HepG2 (cell line): ENCODE results near the gene PDCL3. TPM values are rescaled to one million over a fixed set of nuclear protein-coding genes. Genes with fewer than 3 reads are reported as not detected.

Experiments
- ATAC-seq: fragments of 200-7000 bp; cut with Tn5 transposase; 3 replicates; pipeline ENCODE4 v1.9.1; 2020; ENCODE audit warnings: mild to moderate bottlenecking, moderate library complexity
- BruUV-seq: library from RNA; stranded (reverse); fragments of 400-500 nt; replicated peaks from 2 replicates; lab custom pipeline; 2021; lab: Mats Ljungman, UMichigan
- CTCF ChIA-PET: fragments of 300-600 bp; formaldehyde crosslinking; extraction: SDS; loops from one replicate; lab custom pipeline; 2021; ENCODE audit warnings: low total read pairs, inconsistent platforms, low intra/inter-chr PET ratio; lab: Yijun Ruan, JAX
- POLR2A ChIA-PET: fragments of 350-600 bp; sonication (Branson Sonifier 250); formaldehyde crosslinking; loops from one replicate; lab custom pipeline; 2020; ENCODE audit warnings: antibody characterized with exemption, inconsistent platforms; lab: Yijun Ruan, JAX
- DNase-seq: peaks from one replicate; pipeline ENCODE4 v3.0.0-alpha.2; 2015; ENCODE audit warnings: low spot score
- FAIRE-seq: peaks from 3 replicates; lab custom pipeline; 2011; peaks lifted over from hg19 to GRCh38; lab: Jason Lieb, UNC
- H2AFZ ChIP-seq: one replicate; pipeline ENCODE4 v1.6.1; 2011; ENCODE audit warnings: low read length, inconsistent platforms
- H3K27ac ChIP-seq: fragments of 300-600 bp; 3 replicates; pipeline ENCODE4 v1.8.0; 2011; ENCODE audit warnings: mixed run types, mild to moderate bottlenecking, mixed read lengths, low read length, inconsistent platforms; ENCODE audit not compliant: insufficient read depth; ENCODE audit errors: extremely low read length
- H3K27me3 ChIP-seq, 2 experiments: fragments of 200-600 bp in 1 of 2; 2 replicates in 1 of 2; 3 replicates in 1 of 2; pipeline versions ENCODE4 v1.6.0 to v1.8.0; 2011; ENCODE audit warnings: low read length in 2 of 2, mild to moderate bottlenecking in 2 of 2, moderate library complexity in 2 of 2, inconsistent platforms in 1 of 2; ENCODE audit not compliant: insufficient read depth in 2 of 2, control insufficient read depth in 1 of 2
- H3K36me3 ChIP-seq, 2 experiments: fragments of 200-600 bp in 1 of 2; replicated peaks in 1 of 2; 2 replicates in 1 of 2; 3 replicates in 1 of 2; pipeline versions ENCODE4 v1.5.1 to v1.8.0; 2011; ENCODE audit warnings: low read length in 2 of 2, inconsistent platforms in 1 of 2; ENCODE audit not compliant: insufficient read depth in 2 of 2, control insufficient read depth in 1 of 2
- H3K4me1 ChIP-seq: 2 replicates; pipeline ENCODE4 v1.5.1; 2012; ENCODE audit warnings: low read length, inconsistent platforms; ENCODE audit not compliant: insufficient read depth
- H3K4me2 ChIP-seq: 2 replicates; pipeline ENCODE4 v1.6.0; 2011; ENCODE audit warnings: low read depth, low read length, inconsistent platforms
- H3K4me3 ChIP-seq, 3 experiments: fragments of 200-600 bp in 1 of 3; sonication (generic), shearing (Covaris generic) in 1 of 3; replicated peaks in 1 of 3; 2 replicates each; pipeline ENCODE4 v1.5.1; 2011 to 2016; ENCODE audit warnings: low read length in 3 of 3, inconsistent platforms in 2 of 3, low read depth in 2 of 3, mild to moderate bottlenecking in 2 of 3, control low read depth in 1 of 3, mixed read lengths in 1 of 3; ENCODE audit not compliant: insufficient read depth in 1 of 3
- H3K79me2 ChIP-seq: one replicate; pipeline ENCODE4 v1.6.1; 2011; ENCODE audit warnings: low read length, inconsistent platforms; ENCODE audit not compliant: insufficient read depth
- H3K9ac ChIP-seq: 2 replicates; pipeline ENCODE4 v1.6.0; 2011; ENCODE audit warnings: mild to moderate bottlenecking, low read depth, low read length, inconsistent platforms; ENCODE audit not compliant: insufficient read depth
- H3K9me3 ChIP-seq: 2 replicates; pipeline ENCODE4 v1.5.1; 2012; ENCODE audit warnings: mild to moderate bottlenecking, low read length
- H4K20me1 ChIP-seq: 2 replicates; pipeline ENCODE4 v1.6.0; 2011; ENCODE audit warnings: inconsistent platforms, mild to moderate bottlenecking, low read length, moderate library complexity; ENCODE audit not compliant: insufficient read depth
- ATF7 ChIP-seq, 2 experiments: fragments of 450-650 bp in 1 of 2; sonication (generic) in 1 of 2; formaldehyde crosslinking in 1 of 2; IDR thresholded peaks; 2 replicates each; pipeline versions ENCODE4 v1.4.0 to v1.6.1; 2016 to 2020; ENCODE audit warnings: antibody characterized with exemption in 1 of 2, mild to moderate bottlenecking in 1 of 2, missing genetic modification reagents in 1 of 2
- CREB1 ChIP-seq, 2 experiments: fragments of 450-650 bp in 1 of 2; IDR thresholded peaks; 2 replicates each; pipeline ENCODE4 v1.6.1; 2016 to 2017; ENCODE audit warnings: control low read depth in 1 of 2, mild to moderate bottlenecking in 1 of 2, missing compliant biosample characterization in 1 of 2, missing genetic modification characterization in 1 of 2
- FOSL2 ChIP-seq: sonication (generic); formaldehyde crosslinking; IDR thresholded peaks from 2 replicates; pipeline ENCODE4 v1.4.0; 2020; ENCODE audit warnings: missing genetic modification reagents
- IRX3 ChIP-seq: sonication (generic); formaldehyde crosslinking; IDR thresholded peaks from 2 replicates; pipeline ENCODE4 v1.8.1; 2023; ENCODE audit warnings: mild to moderate bottlenecking, low read depth, missing genetic modification reagents, borderline replicate concordance
- MAFF ChIP-seq: IDR thresholded peaks from 2 replicates; pipeline ENCODE4 v1.6.1; 2011; ENCODE audit warnings: low read depth, low read length, improper control_type of control experiment
- MAFK ChIP-seq, 2 experiments: IDR thresholded peaks in 1 of 2; conservative IDR thresholded peaks in 1 of 2; 2 replicates each; pipeline ENCODE4 v1.6.1; 2011; ENCODE audit warnings: improper control_type of control experiment in 2 of 2, low read length in 2 of 2
- NFYC ChIP-seq: IDR thresholded peaks from 2 replicates; pipeline ENCODE4 v1.6.1; 2016; ENCODE audit warnings: missing genetic modification reagents, missing compliant biosample characterization
- ZFP90 ChIP-seq: sonication (generic); formaldehyde crosslinking; IDR thresholded peaks from 2 replicates; pipeline ENCODE4 v1.8.0; 2022; ENCODE audit warnings: missing genetic modification reagents, mild to moderate bottlenecking, inconsistent platforms, borderline replicate concordance
- WGBS: methylation state at CpG from one replicate; pipeline ENCODE4 v1.1.6; 2017; ENCODE audit warnings: low lambda C conversion rate; 5-methylcytosine and 5-hydroxymethylcytosine counted together
- in situ Hi-C: cut with HindIII; loops from 2 replicates; pipeline ENCODE4 v1.10.0; 2017; ENCODE audit warnings: low pct_unique_long_range_greater_than_20kb; ENCODE audit not compliant: extremely low pct_ligation_motif_present
- intact Hi-C: fragments of 100-400 bp; cut with micrococcal nuclease; formaldehyde crosslinking; loops from one replicate; pipeline ENCODE4 v1.10.0; 2022; ENCODE audit not compliant: unreplicated experiment
- polyA plus RNA-seq, 8 experiments: library from polyadenylated mRNA; depleted of rRNA in 3 of 8; stranded (reverse) in 7 of 8; unstranded in 1 of 8; fragments of >200 nt; fragmentation: Illumina TruSeq in 4 of 8; extraction: Trizol in 4 of 8; gene quantifications; 2 replicates each; pipeline versions ENCODE4 v1.2.1 to v1.2.3, GENCODE V29; 2011 to 2016; ENCODE audit warnings: low read depth in 4 of 8, missing spikeins in 1 of 8, mixed read lengths in 1 of 8; ENCODE audit not compliant: insufficient read depth in 1 of 8
- total RNA-seq, 5 experiments: library from RNA; depleted of rRNA; stranded (reverse); fragments of >200 nt; fragmentation: Illumina TruSeq; extraction: Trizol; gene quantifications; 2 replicates each; pipeline ENCODE4 v1.2.3, GENCODE V29; 2016; ENCODE audit warnings: low read depth in 1 of 5
- TF ChIP-seq, protein P1 (sequence below), 2 experiments: fragments of 450-650 bp in 1 of 2; sonication (generic) in 1 of 2; formaldehyde crosslinking; IDR thresholded peaks; 2 replicates each; pipeline versions ENCODE4 v1.5.0 to v1.8.0; 2020 to 2022; ENCODE audit warnings: mild to moderate bottlenecking in 1 of 2, missing genetic modification reagents in 1 of 2
- TF ChIP-seq, protein P2 (sequence below): sonication (generic); formaldehyde crosslinking; IDR thresholded peaks from 2 replicates; pipeline ENCODE4 v1.5.0; 2020; ENCODE audit warnings: mild to moderate bottlenecking, missing genetic modification reagents

The PDCL3 gene
- total and polyA plus RNA-seq, 2 of the 13 experiments (the other 11 are each of a cell fraction or from before 2014, with no cell fraction given) = 14.4 to 24.4 TPM

DNA sequence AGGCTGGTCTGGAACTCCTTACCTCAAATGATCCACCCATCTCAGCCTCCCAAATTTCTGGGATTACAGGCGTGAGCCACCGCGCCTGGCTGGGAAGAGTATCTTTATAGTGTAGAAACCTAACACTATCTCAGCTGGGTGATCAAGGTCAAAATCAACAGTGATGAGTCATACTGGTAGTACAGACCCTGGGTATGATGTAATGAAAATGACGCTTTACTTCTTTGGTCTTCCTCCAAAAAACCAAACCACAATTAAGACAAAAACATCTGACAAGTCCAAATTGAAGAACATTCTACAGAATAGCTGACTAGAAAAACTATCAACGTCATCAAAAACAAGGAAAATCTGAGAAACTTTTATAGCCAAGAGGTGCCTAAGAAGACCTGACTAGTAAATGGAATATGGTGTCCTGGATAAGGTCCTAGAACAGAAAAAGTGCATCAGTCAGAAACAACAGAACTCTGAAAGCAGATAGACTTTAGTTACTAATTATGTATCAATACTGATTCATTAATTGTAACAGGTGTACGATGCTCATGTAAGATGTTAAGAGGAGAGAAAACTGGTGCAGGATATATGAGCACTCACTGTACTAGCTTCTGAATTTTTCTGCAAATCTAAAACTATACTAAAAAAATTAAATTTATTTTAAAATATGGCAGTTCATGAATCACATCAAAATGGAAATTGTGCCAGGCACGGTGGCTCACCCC lies 25.4 kb downstream of the PDCL3 start:
- FAIRE-seq (no peak), ATAC-seq (no peak)
- POLR2A ChIA-PET = interaction anchor here (1.1 kb wide), 1 partner anchor 25 kb away, joined by 5 read pairs; the partner anchor contains the start of gene PDCL3

More for the DNA sequence above, 25.4 kb downstream of the PDCL3 start:
- no TSS peak for BruUV-seq
- Histone ChIP-seq H3K27ac (no peak overlapping the region), H3K79me2 (no peaks in the 10 kb centered on the region), H3K4me3 (no peak overlapping the region)
- TF ChIP-seq CREB1 (IDR thresholded peaks at IDR 0.05) = peak; percentile 79
- no peak for TF ChIP-seq CREB1 (CRISPR knock-in tag; IDR thresholded peaks at IDR 0.05)
- TF ChIP-seq MAFF = peak; percentile 63
- TF ChIP-seq, protein P1, sequence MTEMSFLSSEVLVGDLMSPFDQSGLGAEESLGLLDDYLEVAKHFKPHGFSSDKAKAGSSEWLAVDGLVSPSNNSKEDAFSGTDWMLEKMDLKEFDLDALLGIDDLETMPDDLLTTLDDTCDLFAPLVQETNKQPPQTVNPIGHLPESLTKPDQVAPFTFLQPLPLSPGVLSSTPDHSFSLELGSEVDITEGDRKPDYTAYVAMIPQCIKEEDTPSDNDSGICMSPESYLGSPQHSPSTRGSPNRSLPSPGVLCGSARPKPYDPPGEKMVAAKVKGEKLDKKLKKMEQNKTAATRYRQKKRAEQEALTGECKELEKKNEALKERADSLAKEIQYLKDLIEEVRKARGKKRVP (CRISPR knock-in tag; IDR thresholded peaks at IDR 0.05) = 0 out of 4 replicates have a peak, but pooled peaks of 1 of the 2 experiments have one; percentile 37
- TF ChIP-seq FOSL2 (CRISPR knock-in tag) = peak; percentile 76
- TF ChIP-seq ATF7 (IDR thresholded peaks at IDR 0.05) = peak; percentile 75
- no peak for TF ChIP-seq ATF7 (CRISPR knock-in tag; IDR thresholded peaks at IDR 0.05)
- TF ChIP-seq, protein P2, sequence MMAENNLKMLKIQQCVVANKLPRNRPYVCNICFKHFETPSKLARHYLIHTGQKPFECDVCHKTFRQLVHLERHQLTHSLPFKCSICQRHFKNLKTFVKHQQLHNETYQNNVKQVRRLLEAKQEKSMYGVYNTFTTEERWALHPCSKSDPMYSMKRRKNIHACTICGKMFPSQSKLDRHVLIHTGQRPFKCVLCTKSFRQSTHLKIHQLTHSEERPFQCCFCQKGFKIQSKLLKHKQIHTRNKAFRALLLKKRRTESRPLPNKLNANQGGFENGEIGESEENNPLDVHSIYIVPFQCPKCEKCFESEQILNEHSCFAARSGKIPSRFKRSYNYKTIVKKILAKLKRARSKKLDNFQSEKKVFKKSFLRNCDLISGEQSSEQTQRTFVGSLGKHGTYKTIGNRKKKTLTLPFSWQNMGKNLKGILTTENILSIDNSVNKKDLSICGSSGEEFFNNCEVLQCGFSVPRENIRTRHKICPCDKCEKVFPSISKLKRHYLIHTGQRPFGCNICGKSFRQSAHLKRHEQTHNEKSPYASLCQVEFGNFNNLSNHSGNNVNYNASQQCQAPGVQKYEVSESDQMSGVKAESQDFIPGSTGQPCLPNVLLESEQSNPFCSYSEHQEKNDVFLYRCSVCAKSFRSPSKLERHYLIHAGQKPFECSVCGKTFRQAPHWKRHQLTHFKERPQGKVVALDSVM = no peak
- no peak for TF ChIP-seq NFYC (CRISPR knock-in tag)
- peak; percentile 32 to 67; a peak in 2 of 4 replicates for TF ChIP-seq MAFK (conservative IDR thresholded peaks at IDR 0.05 in 1 of 2, IDR thresholded peaks at IDR 0.05 in 1 of 2; ENCODE audit: low read length in 2 of 2)
- TF ChIP-seq IRX3 (CRISPR knock-in tag) = no peak
- TF ChIP-seq ZFP90 (CRISPR knock-in tag) = no peak
- TF ChIP-seq, all 625 proteins: peak for 6
- no peaks in the 10 kb centered on the region for H3K27me3 ChIP-seq
- no peak overlapping the region for H2AFZ ChIP-seq
- 56% methylated on average over 7 of the region's 7 CpGs for WGBS
- no peaks in the 10 kb centered on the region for H4K20me1 ChIP-seq
- no peak for DNase-seq
- no peaks in the 10 kb centered on the region for H3K36me3 ChIP-seq
- in situ Hi-C loops (loop anchor here (25.0 kb wide), 1 partner anchor 574 kb away; the partner anchor contains the start of gene TBC1D8), intact Hi-C loops (no loop called here)
- no peak overlapping the region for H3K9ac ChIP-seq
- no peak overlapping the region for H3K4me2 ChIP-seq
- CTCF ChIA-PET = no interaction called here
- no peaks in the 10 kb centered on the region for H3K9me3 ChIP-seq
- H3K4me1 ChIP-seq = no peaks in the 10 kb centered on the region
